Measurements from ENCODE around the gene LLGL2.

The LLGL2 gene

DNA sequence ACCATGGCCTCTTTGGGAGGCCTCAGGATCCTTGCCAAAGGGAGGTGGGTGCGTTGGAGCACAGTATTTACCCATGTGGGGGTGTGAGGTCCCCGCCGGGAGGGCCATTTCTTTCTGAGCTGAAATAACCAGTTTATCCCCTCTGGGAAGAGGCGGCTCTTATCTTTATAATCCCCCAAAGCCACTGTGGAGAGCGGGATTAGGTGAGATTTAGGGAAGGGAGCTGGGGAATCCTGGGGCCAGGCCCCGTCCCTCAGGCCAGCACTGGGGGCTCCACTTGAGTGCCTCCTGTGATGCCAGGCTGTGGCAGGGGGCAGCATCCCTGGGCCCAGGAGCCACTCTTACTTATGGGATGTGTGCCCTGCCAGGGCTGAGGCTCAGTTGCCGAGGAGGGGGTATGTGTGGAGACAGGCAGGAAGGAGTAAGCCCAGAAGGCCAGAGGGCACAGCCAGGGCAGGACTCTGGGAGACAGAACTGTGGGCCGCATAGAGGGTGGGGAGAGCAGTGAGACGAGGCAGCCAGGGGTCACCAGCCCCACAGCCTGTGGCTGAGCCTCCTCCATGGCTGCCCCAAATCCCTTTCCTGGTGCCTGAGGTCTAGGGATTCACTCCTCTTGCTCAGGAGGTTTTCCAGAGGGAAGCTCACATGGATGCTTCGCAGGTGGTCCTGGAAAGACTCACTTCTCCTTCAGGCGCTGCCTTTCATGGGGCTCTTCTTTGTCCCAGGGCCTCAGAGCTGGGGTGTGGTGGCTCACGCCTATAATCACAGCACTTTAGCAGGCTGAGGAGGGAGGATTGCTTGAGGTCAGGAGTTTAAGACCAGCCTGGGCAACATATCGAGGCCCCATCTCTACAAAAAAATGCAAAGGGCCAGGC, 44.1 kb upstream of the LLGL2 start:
- DNase-seq (ENCODE audit: low spot score) = no peak
- in situ Hi-C loops (cut with MboI; ENCODE audit: low pct_unique_long_range_greater_than_20kb, low sequenced_read_pairs, unreplicated experiment) = no loop called here
- TF ChIP-seq, protein P1, sequence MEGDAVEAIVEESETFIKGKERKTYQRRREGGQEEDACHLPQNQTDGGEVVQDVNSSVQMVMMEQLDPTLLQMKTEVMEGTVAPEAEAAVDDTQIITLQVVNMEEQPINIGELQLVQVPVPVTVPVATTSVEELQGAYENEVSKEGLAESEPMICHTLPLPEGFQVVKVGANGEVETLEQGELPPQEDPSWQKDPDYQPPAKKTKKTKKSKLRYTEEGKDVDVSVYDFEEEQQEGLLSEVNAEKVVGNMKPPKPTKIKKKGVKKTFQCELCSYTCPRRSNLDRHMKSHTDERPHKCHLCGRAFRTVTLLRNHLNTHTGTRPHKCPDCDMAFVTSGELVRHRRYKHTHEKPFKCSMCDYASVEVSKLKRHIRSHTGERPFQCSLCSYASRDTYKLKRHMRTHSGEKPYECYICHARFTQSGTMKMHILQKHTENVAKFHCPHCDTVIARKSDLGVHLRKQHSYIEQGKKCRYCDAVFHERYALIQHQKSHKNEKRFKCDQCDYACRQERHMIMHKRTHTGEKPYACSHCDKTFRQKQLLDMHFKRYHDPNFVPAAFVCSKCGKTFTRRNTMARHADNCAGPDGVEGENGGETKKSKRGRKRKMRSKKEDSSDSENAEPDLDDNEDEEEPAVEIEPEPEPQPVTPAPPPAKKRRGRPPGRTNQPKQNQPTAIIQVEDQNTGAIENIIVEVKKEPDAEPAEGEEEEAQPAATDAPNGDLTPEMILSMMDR (IDR thresholded peaks at IDR 0.05; ENCODE audit: extremely low read depth, insufficient read depth, missing control alignments) = no peak

DNA sequence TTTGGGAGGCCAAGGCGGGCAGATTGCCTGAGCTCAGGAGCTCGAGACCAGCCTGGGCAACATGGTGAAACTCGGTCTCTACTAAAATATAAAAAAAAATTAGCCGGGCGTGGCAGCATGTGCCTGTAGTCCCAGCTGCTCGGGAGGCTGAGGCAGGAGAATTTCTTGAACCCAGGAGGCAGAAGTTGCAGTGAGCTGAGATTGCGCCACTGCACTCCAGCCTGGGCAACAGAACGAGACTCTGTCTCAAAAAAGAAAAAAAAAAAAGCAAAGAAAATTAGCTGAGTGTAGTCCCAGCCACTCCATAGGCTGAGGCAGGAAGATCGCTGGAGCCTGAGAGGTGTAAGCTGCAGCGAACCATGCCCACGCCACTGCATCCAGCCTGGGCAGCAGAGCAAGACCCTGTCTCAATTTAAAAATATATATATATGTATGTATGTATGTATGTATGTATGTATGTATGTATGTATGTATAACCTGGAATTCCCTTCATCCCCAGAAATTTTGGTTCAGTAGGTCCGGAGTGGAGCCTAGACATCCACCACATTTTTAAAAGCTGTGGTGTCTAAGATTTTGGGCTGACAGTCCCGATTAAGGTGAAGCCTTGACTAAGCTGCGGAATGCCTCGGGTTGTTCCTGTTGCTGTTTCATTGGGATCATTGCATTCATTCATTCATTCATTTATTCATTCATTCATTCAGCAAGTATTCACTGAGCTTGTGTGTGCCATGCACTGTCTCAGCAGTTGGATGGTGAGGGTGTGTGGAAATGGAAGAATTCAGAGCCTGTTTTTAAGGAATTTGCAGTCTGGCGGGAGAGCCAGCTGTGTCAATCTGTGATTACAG, 43.2 kb upstream of the LLGL2 start:
- in situ Hi-C loops (cut with MboI; ENCODE audit: low pct_unique_long_range_greater_than_20kb, low sequenced_read_pairs, unreplicated experiment) = no loop called here
- no peak for DNase-seq (ENCODE audit: low spot score)
- TF ChIP-seq, protein P1 (IDR thresholded peaks at IDR 0.05; ENCODE audit: extremely low read depth, insufficient read depth, missing control alignments) = no peak

DNA sequence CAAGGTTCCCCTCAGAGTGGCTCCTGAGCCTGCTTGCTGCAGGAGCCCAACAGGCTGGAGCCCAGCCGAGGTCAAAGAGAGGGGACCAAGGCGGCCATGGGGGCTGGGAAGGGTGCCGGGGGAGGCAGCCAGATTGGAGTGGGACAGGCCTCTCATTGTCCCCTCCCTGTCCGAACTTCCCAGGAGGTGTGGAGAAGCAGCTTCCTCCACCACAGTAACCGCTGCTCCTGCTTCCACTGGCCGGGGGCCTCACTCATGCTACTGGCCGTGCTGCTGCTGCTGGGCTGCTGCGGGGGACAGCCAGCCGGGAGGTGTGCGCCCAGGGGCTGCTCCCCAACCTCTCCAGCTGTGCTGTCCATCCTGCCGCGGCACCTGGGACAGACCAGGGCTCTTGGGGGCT, 39.8 kb upstream of the LLGL2 start:
- in situ Hi-C loops (cut with MboI; ENCODE audit: low pct_unique_long_range_greater_than_20kb, low sequenced_read_pairs, unreplicated experiment) = no loop called here
- TF ChIP-seq, protein P1 (IDR thresholded peaks at IDR 0.05; ENCODE audit: extremely low read depth, insufficient read depth, missing control alignments) = no peak
- no peak for DNase-seq (ENCODE audit: low spot score)

- TF ChIP-seq, protein P1 (IDR thresholded peaks at IDR 0.05; ENCODE audit: extremely low read depth, insufficient read depth, missing control alignments) = no peak
- in situ Hi-C loops (cut with MboI; ENCODE audit: low pct_unique_long_range_greater_than_20kb, low sequenced_read_pairs, unreplicated experiment) = no loop called here
- no peak for DNase-seq (ENCODE audit: low spot score)
Observed at GRCh38 chr17:75486151-75486550, 39.3 kb upstream of the LLGL2 start.

DNA sequence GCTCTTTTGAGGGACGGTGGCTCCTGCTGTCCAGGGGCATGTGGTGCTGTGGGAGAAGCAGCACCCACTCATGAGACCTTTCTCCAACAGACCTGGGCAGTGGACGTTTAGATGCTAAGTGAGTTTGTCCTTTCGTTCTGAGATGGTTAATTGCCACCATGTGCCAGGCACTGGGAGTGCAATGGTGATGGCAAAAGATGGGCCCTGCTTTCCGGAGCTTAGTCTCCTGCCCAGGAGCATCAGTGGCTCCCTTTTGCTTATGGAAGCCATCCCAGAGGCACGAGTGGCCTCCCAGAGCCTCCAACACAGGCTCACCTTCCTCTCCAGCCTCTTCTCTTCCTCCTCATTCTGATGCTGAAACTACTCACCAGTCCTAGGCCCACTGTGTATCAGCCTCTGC, 38.5 kb upstream of the LLGL2 start:
- TF ChIP-seq, protein P1 (IDR thresholded peaks at IDR 0.05; ENCODE audit: extremely low read depth, insufficient read depth, missing control alignments) = no peak

GRCh38 chr17:75487351-75488070, 38.0 kb upstream of the LLGL2 start:
- TF ChIP-seq, protein P1 (IDR thresholded peaks at IDR 0.05; ENCODE audit: extremely low read depth, insufficient read depth, missing control alignments) = no peak
- peak; percentile 79 for DNase-seq (ENCODE audit: low spot score)
- in situ Hi-C loops (cut with MboI; ENCODE audit: low pct_unique_long_range_greater_than_20kb, low sequenced_read_pairs, unreplicated experiment) = no loop called here

More for the DNA sequence above, 38.5 kb upstream of the LLGL2 start:
- in situ Hi-C loops (cut with MboI; ENCODE audit: low pct_unique_long_range_greater_than_20kb, low sequenced_read_pairs, unreplicated experiment) = no loop called here
- no peak for DNase-seq (ENCODE audit: low spot score)
